ENCODE data around the gene DLG1. TPM values are rescaled to one million over a fixed set of nuclear protein-coding genes. Genes with fewer than 3 reads are reported as not detected.

Gene DLG1
- total RNA-seq, 1 donor from 2014 or later: 157 TPM

DNA sequence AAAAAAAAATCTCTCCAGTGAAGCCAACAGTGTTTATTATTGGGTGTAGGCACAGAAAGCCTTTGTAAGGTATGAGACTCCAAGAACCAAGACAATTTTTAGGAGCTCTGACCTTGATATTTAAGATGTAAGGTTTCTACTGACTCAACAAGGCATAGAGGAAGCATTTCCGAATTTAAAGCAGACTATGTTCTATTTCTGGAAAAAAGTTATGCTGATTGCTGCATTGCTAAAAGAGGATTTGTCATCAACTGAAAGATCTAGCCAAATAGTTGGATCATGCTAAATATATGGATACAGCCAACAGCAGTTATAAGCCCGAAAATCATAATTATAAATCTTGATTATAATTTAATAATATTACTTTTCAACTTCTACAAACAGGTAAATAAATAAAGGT lies 215.5 kb downstream of the DLG1 start:
- Mint-ChIP-seq H3K4me3 (ENCODE audit: unreplicated experiment) (no peak overlapping the region), H3K27ac (ENCODE audit: unreplicated experiment) (peak overlapping the region; percentile 83), H3K4me1 (ENCODE audit: low read depth) (peaks cover 18% of the 10 kb centered on the region), H3K9me3 (ENCODE audit: low read depth) (no peaks in the 10 kb centered on the region), H3K27me3 (ENCODE audit: low read depth) (no peaks in the 10 kb centered on the region), H3K36me3 (ENCODE audit: low read depth) (peaks cover 16% of the 10 kb centered on the region)
- no peak for DNase-seq (ENCODE audit: low spot score)
- TF ChIP-seq, protein P1, sequence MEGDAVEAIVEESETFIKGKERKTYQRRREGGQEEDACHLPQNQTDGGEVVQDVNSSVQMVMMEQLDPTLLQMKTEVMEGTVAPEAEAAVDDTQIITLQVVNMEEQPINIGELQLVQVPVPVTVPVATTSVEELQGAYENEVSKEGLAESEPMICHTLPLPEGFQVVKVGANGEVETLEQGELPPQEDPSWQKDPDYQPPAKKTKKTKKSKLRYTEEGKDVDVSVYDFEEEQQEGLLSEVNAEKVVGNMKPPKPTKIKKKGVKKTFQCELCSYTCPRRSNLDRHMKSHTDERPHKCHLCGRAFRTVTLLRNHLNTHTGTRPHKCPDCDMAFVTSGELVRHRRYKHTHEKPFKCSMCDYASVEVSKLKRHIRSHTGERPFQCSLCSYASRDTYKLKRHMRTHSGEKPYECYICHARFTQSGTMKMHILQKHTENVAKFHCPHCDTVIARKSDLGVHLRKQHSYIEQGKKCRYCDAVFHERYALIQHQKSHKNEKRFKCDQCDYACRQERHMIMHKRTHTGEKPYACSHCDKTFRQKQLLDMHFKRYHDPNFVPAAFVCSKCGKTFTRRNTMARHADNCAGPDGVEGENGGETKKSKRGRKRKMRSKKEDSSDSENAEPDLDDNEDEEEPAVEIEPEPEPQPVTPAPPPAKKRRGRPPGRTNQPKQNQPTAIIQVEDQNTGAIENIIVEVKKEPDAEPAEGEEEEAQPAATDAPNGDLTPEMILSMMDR (IDR thresholded peaks at IDR 0.05): no peak

DNA sequence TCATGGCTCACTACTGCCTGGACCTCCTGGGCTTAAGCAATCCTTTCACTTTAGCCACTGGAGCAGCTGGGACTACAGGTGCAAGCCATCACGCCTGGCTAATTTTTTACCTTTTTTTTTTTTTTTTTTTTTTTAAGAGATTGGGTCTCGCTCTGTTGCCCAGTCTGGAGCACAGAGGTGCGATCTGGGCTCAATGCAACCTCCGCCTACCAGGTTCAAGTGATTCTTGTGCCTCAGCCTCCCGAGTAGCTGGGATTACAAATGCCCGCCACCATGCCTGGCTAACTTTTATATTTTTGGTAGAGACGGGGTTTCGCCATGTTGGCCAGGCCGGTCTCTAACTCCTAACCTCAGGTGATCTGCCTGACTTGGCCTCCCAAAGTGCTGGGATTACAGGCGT lies 218.1 kb downstream of the DLG1 start:
- TF ChIP-seq, protein P1 (IDR thresholded peaks at IDR 0.05): no peak
- Mint-ChIP-seq H3K27ac (ENCODE audit: unreplicated experiment) (no peak overlapping the region), H3K4me1 (ENCODE audit: low read depth) (peaks cover 18% of the 10 kb centered on the region), H3K9me3 (ENCODE audit: low read depth) (no peaks in the 10 kb centered on the region), H3K36me3 (ENCODE audit: low read depth) (peaks cover 14% of the 10 kb centered on the region), H3K27me3 (ENCODE audit: low read depth) (no peaks in the 10 kb centered on the region), H3K4me3 (ENCODE audit: unreplicated experiment) (no peak overlapping the region)
- DNase-seq (ENCODE audit: low spot score): no peak

DNA sequence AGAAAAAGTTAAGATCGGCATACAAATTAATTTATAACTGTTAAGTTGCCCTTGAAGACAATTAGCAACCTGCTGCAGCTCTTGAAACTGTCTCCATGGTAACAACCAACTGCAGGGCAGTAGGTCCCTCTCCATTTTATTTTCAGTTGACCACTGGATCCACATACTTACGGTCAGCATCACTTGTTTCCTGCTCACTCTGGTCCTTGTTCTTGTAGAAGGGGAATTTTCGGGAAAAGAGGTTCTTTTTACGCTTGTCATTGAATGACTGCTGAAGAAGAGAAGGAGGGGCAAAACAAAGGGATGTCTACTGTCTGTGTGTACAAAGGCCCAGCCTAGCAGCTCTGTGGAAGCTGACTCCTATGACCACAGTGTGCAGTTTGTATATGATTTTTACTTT lies 222.0 kb downstream of the DLG1 start:
- Mint-ChIP-seq H3K27me3 (ENCODE audit: low read depth) (no peaks in the 10 kb centered on the region), H3K4me3 (ENCODE audit: unreplicated experiment) (no peak overlapping the region), H3K4me1 (ENCODE audit: low read depth) (no peaks in the 10 kb centered on the region), H3K9me3 (ENCODE audit: low read depth) (no peaks in the 10 kb centered on the region), H3K36me3 (ENCODE audit: low read depth) (peaks cover 18% of the 10 kb centered on the region), H3K27ac (ENCODE audit: unreplicated experiment) (no peak overlapping the region)
- DNase-seq (ENCODE audit: low spot score): no peak
- TF ChIP-seq, protein P1 (IDR thresholded peaks at IDR 0.05): no peak

DNA sequence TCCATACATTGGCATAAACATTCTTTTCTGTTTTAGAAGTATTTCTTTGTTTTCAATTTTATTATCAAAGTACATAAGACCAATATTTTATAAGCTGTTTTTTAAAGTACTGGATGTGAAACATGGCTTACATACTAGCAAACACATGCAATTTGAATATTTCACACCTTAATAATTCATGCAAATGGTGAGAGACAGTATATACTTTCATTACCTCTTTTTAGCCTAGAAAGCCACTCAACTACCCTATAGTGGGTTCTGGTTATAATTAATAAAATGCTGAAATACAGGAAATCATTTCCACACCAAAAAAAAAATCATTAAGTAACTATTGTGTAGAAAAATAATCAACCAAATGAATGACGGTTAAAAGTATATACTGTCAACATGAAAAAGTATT lies 230.3 kb downstream of the DLG1 start:
- TF ChIP-seq, protein P1 (IDR thresholded peaks at IDR 0.05): no peak

DNA sequence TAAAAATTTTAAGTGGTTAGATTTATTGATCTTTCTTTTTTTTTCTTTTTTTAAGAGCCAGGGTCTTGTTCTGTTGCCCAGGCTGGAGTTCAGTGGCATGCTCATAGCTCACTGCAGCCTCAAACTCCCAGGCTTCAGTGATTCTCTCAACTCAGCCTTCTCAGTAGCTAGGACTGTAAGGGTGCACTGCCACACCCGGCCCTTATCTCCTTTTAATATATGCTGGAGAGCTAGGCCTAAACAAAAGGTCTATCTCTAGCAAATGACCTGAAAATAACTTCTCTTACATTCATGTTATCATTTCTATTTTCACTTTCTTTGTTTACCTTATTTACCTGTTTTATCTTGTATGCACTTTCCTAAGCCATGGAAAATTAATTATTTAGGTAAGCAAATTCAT lies 233.6 kb downstream of the DLG1 start:
- peaks cover 33% of the 10 kb centered on the region for H3K36me3 Mint-ChIP-seq (ENCODE audit: low read depth)

More for the DNA sequence above, 230.3 kb downstream of the DLG1 start:
- H3K27me3 Mint-ChIP-seq (ENCODE audit: low read depth): no peaks in the 10 kb centered on the region
- H3K4me1 Mint-ChIP-seq (ENCODE audit: low read depth): no peaks in the 10 kb centered on the region
- no peak overlapping the region for H3K27ac Mint-ChIP-seq (ENCODE audit: unreplicated experiment)
- no peak for DNase-seq (ENCODE audit: low spot score)
- H3K9me3 Mint-ChIP-seq (ENCODE audit: low read depth): no peaks in the 10 kb centered on the region
- H3K4me3 Mint-ChIP-seq (ENCODE audit: unreplicated experiment): no peak overlapping the region
- peaks cover 18% of the 10 kb centered on the region for H3K36me3 Mint-ChIP-seq (ENCODE audit: low read depth)

More for the DNA sequence above, 233.6 kb downstream of the DLG1 start:
- no peaks in the 10 kb centered on the region for H3K27me3 Mint-ChIP-seq (ENCODE audit: low read depth)
- TF ChIP-seq, protein P1 (IDR thresholded peaks at IDR 0.05): no peak
- no peaks in the 10 kb centered on the region for H3K4me1 Mint-ChIP-seq (ENCODE audit: low read depth)
- H3K9me3 Mint-ChIP-seq (ENCODE audit: low read depth): no peaks in the 10 kb centered on the region
- no peak for DNase-seq (ENCODE audit: low spot score)
- H3K27ac Mint-ChIP-seq (ENCODE audit: unreplicated experiment): no peak overlapping the region
- no peak overlapping the region for H3K4me3 Mint-ChIP-seq (ENCODE audit: unreplicated experiment)

Measured in chondrocyte (in vitro differentiated cells).